OCI-M1 (cell line): ENCODE measurements around the gene RUSC1.

Experiments used
- DNase-seq: peaks from one replicate; lab custom pipeline; 2025; lab: John Stamatoyannopoulos, UW

The RUSC1 gene

DNA sequence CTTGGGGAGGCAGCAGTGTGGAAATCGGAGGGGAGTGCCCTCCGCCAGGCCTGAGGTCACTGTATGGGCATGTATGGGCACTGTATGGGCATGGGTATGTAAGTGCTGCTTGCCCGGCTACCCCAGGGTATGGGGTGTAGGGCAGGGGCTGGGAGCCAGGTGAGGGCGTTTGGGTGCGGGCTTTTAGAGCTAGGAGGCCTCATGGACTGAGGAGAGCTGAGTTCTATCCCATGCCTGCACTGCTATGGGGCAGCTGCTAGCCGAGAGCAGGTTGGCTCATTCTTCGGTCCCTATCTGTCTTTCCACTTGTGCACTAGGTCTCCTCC is 24.8 kb upstream of the RUSC1 start:
- DNase-seq = no peak

DNA sequence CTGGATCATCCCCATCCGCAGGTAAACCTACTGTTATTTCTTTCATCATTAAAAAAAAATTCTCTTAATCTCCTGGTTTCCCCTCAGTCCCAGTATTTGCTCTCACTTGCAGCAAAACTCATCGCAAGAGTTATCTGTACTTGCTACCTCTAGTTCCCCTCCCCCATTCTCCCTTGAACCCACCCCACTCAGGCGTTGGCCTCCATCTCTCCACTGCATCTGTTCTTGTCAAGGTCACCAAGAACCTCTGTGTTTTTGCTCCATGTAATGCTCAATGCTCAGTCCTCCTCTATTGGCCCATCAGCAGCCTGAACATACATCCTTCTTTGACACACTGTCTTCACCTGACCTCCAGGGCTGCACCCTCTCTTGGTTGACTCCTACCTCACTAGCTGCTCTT is 24.0 kb upstream of the RUSC1 start:
- no peak for DNase-seq

DNA sequence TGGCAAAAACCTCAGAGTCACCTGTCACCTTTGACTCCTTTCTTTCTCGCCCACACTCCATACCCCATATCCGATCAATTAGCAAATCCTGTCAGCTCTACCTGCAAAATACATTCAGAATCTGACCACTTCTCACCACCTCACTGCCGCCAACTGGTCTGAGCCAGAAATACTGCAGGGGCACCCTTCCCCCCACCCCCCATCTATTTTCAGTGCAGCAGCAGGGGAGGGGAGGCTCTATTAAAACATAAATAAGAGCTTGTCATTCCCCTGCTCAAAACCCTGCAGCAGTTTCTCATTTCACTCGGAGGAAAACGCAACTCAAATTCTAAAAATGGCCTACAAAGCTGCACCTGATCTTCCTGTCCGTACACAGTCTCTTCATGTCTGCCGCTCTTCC is 23.3 kb upstream of the RUSC1 start:
- no peak for DNase-seq

DNA sequence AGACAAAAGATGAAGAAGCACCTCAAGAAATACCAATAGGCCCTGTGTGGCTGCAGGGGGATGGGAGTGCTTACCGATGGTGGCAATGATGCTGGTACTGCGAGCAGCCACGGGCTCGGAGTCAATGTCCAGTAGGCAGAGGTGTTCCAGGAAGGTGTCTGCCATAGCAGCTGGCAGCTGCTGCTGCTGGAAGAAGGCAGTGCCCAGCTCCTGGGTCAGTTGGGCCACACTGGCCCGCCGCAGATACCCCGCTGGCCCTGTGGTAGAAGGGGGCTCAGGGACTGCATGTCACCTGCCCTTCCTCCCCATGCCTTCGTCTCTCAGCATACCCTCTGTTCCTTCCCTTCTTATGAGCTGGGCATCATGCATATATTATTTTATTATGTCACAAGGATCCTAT is 20.7 kb upstream of the RUSC1 start:
- no peak for DNase-seq

DNA sequence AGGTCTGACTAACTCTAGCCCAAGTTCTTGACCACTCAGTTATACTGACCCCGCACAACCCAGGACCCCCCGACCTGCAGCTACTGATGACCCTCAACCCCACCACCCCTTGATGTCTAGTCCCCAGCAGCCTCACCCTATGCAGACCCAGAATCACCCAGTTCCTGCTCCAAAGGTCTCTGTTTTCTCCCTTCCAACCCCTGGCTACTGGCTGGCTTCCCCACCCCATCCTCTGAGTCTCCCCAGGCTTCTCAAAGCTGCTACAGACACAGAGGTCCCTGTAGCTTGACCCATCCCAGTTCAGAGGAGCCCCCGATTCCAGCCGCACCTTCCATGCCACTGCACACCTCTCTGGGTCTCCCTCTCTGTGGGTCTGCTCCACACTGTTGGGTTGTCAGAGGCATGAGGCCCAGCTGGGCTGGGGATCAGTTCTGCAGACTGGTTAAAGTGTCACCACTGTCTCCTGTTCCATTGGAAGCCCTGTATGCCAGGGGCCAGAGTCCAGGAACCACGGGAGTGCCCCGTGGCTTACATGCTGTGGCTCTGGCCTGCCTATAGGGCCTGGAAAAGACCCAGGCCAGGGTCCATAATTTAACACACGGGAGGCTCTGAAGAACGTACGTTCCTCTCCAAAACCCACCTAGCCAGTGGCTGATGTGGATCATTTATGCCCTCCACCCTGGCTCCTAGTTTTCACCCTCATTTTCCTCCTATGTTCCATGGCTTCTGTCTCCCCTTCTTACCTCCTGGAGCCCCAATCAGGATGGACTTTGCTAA is 20.0 kb upstream of the RUSC1 start:
- no peak for DNase-seq

DNA sequence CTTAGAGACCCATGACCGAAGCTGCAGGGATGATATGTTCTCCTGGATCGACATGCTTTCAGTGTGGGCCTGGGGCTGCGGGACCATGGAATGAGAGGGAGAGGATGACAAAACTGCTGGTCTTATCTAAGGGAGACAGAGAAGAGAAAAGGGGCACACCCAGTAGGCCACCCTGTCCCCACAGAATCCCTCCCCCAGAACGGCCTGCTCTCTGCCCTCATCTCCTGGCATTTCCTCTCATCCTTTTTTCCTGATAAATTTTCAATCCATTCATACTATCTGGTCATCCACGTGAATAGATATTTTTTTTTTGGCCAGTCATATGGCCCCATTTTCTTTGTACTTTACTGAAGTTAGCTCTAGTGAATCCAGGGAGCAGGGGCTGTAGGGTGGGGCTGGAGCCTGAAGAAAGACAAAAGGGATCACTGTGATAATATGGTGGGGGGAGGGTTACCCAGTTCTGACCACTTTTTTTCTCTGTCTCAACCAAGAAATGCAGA is 19.3 kb upstream of the RUSC1 start, which contains the start of gene PKLR:
PKLR (minus strand) TSS at position 97 of the 500 bp plus-strand sequence; CDS start at position 54, 43 bp downstream.
- peak; percentile 53 for DNase-seq

DNA sequence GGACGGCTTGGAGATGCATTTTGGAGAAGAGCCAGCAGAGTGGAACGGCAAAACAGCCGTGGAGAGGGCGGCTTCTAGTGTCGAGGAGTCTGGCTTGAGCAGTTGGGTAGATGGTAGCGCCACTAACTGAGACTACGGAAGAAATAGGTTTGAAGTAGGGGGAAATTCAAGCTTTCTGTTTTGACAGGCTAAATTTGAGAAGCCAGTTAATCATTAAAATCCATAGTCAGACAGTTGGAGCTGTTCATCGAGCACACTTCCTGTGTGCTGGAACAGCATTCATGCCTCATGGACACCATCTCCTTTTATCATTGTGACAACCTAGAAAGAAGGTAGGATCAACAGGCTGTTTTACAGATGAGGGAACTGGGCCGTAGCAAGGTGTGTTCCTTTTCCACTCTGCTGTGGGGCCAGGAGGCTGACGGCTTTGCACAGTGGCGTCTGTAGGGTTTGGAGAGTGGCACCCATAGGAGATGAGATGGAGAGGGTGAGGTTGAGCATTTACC is 16.1 kb upstream of the RUSC1 start:
- no peak for DNase-seq

DNA sequence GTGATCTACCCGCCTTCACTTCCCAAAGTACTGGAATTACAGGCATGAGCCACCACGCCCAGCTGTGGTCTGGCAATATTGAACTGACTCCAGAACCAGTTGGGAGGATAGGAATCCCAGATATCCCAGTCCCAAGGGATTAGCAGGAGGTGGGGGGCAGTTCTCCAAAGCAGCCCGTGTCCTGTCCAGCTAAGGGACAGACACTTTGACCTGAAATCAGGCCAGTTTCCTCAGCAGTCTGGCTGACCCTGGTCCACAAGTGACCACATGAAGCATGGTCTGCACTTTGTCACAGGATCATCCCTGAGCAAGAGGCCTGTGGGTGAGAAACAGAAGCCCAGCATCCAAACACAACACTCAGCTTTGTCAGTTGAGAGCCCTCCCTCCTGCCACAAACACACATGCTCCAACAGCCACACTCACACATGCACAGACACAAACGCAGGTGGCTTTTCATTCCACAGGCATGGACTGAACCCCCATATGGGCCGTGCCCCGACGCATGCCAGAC is 14.8 kb upstream of the RUSC1 start:
- no peak for DNase-seq

DNA sequence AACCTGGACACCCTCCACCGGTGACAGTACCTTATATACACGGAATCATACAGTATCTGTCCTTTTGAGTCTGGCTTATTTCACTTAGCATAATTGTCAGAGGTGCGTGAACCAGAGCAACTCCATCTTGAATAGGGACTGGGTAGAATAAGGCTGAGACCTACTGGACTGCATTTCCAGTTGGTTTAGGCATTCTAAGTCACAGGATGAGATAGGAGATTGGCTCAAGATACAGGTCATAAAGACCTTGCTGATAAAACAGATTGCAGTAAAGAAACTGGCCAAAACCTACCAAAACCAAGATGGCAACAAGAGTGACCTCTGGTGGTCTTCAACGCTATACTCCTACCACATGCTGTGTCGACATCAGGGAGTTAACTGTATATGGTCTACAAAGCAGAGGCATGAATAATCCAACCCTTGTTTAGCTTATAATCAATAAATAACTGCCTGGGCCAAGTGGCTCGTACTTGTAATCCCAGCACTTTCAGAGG is 13.4 kb upstream of the RUSC1 start:
- DNase-seq = peak; percentile 87

DNA sequence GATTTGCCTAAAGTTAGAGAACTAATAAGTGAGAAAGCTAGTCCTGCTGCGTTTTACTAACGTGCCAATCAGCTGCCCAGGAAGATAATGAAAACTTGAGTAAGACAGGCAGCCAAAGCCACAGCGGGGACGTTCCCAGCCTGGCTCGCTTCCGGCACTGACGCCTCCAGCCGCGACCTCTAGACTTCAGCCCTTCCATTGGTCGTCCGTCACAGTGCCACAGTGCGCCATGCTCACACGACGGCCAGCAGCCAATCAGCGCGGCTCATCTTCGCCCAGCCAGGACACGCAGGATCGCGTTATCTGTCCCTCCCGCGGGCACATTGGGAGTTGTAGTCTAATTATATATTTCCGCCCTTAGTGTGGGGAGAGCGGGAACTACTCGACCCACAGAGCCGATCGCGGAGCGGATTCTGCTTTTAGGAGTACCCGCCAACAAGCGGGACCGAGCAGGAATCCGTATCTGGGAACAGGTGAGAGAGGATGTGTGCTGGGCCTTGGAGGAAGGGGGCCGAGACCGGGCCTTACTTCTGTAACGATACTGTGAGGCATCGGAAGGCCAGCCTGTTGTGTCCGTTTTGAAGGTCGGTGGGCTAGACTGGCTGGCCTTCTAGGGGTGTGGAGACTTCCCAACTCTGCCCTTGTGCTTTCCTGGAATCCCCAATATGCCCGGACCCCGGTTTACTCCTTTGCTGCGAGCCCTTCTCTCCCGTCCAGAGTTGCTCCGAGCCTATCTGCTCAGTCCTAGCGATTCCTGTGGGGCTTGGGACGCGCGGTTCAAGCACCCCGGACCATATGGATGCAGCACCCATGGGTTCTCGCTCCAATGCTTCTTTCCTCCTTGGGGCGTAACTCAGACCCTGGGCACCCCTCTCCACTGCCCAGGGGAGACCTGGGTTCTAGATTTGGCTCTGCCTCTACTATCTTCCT is 11.9 kb upstream of the RUSC1 start, which contains the start of gene FDPS:
FDPS (plus strand) TSS at position 374 of the 930 bp plus-strand sequence. CDS start 924 bp downstream, outside the sequence.
- DNase-seq = peak; percentile 100

DNA sequence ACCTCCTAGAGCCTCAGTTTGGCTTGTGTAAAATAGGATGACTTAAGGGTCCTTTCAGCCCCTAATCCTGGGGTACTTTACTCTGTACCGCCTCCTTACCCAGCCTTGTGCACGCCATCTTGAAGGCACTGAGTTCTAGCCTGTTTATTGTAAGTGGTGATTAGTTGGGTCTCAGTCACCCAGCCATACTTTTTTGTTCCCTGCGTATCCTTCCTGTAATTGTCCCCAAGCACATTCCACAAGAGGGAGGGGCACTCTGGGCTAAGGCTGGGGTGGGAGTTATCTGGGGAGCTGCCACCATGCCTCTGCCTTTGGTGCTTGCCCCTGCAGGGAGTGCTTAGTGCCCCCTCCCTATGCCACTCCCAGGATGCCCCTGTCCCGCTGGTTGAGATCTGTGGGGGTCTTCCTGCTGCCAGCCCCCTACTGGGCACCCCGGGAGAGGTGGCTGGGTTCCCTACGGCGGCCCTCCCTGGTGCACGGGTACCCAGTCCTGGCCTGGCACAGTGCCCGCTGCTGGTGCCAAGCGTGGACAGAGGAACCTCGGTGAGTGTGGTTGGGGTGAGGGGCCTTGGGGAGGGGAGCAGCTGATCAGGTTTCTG is 11.2 kb upstream of the RUSC1 start:
- no peak for DNase-seq

DNA sequence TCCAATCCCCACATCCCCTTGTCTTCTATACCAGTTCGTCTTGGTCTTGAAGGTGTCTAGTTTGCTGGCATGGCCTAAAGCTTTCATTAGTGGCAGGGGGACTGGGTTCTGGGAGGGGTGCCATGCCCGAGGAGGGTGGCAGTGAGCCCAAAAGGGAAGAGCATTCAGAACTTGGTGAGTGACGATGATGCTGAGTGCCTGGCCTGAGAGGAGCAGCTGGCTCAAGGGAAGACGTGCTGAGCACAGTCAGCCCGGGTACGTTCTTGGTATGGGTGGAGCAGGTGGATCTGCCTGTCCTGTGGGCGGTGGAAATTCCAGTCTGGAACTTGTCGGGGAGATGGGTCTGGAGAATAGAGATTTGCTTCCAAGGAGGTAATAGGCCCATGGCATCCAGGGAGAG is 7.4 kb upstream of the RUSC1 start:
- DNase-seq = no peak

DNA sequence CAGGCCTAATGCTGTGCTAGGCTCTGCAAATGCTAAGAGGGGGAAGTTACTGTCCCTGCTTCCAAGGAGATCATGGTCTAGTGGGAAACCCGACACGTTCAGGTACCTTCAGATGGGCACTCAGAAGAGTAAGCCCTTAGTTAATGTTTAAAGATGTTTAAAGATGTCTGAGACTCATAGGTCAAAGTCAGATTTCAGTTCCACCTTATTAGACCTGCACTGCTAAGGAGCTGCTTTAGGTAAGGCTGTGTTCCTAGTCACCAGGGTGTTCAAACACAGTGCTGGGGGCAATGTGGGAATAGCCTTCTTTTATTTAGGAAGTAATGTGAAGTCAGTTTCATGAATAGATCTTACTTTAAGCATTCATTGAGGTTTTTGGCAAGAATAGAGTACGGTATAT is 3.8 kb upstream of the RUSC1 start:
- no peak for DNase-seq

DNA sequence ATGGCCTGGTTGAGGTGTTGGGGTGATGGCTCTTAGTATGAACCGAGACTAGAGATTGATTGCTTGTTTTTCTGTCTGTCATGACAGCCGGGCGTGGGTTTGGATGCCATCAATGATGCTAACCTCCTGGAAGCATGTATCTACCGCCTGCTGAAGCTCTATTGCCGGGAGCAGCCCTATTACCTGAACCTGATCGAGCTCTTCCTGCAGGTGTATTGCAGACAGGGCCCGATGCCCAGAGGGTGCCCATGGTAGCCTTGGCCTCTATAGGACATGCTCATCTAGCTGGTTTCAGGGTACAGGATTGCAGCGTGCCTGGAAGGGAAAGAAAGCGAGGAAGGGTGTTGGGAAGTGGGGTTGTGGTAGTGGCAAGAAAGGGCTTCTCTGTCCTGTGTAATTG is 2.6 kb upstream of the RUSC1 start:
- no peak for DNase-seq

DNA sequence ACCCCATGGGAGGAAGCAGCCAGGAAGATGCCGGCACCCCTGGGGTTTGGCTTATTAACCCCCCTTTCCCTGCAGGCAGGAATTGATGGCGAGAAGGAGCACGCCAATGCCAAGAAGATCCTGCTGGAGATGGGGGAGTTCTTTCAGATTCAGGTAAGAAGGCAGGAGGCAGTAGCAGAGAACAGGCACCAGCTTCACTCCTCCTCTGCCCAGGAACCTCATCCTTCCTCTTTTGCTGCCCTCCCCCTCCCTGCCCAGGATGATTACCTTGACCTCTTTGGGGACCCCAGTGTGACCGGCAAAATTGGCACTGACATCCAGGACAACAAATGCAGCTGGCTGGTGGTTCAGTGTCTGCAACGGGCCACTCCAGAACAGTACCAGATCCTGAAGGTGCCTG is 1.2 kb upstream of the RUSC1 start:
- no peak for DNase-seq

DNA sequence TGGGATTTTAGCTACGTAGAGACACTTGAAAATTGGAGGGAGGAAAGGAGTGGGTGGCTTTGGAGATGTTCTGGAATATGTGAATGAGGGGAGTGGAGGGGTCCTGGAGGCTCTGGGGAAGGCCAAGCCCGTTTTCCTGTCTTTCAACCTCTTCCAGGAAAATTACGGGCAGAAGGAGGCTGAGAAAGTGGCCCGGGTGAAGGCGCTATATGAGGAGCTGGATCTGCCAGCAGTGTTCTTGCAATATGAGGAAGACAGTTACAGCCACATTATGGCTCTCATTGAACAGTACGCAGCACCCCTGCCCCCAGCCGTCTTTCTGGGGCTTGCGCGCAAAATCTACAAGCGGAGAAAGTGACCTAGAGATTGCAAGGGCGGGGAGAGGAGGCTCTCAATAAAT is 442 bp upstream of the RUSC1 start:
- DNase-seq = no peak

DNA sequence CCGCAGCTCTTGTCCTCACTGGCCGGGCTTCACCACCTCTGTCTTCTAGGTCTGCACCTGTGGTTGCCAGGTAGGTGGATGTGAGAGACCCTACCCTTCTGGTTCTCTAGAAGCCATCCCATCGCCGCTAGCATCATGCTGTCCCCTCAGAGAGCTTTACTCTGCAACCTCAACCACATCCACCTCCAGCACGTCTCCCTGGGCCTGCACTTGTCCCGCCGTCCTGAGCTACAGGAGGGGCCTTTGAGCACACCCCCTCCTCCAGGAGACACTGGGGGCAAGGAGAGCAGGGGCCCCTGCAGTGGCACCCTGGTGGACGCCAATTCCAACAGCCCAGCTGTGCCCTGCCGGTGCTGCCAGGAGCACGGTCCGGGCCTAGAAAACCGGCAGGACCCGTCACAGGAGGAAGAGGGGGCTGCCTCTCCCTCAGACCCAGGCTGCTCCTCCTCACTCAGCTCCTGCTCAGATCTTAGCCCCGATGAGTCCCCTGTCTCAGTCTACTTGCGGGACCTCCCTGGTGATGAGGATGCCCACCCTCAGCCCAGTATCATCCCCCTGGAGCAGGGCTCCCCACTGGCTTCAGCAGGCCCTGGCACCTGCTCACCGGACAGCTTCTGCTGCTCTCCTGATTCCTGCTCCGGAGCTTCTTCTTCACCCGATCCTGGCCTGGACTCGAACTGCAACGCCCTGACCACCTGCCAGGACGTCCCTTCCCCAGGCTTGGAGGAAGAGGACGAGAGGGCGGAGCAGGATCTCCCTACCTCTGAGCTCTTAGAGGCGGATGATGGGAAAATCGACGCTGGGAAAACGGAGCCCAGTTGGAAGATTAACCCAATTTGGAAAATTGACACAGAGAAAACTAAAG is 1.2 kb downstream of the RUSC1 start:
- no peak for DNase-seq

DNA sequence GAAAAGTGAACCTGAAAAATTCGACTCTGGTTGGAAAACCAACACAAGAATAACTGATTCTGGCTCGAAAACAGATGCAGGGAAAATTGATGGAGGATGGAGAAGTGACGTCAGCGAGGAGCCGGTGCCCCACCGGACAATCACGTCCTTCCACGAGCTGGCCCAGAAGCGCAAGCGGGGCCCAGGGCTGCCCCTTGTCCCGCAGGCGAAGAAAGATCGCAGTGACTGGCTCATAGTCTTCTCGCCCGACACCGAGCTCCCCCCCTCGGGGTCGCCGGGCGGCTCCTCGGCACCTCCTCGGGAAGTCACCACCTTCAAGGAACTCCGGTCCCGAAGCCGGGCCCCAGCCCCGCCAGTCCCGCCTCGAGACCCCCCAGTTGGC is 1.9 kb downstream of the RUSC1 start:
- DNase-seq = peak; percentile 50

DNA sequence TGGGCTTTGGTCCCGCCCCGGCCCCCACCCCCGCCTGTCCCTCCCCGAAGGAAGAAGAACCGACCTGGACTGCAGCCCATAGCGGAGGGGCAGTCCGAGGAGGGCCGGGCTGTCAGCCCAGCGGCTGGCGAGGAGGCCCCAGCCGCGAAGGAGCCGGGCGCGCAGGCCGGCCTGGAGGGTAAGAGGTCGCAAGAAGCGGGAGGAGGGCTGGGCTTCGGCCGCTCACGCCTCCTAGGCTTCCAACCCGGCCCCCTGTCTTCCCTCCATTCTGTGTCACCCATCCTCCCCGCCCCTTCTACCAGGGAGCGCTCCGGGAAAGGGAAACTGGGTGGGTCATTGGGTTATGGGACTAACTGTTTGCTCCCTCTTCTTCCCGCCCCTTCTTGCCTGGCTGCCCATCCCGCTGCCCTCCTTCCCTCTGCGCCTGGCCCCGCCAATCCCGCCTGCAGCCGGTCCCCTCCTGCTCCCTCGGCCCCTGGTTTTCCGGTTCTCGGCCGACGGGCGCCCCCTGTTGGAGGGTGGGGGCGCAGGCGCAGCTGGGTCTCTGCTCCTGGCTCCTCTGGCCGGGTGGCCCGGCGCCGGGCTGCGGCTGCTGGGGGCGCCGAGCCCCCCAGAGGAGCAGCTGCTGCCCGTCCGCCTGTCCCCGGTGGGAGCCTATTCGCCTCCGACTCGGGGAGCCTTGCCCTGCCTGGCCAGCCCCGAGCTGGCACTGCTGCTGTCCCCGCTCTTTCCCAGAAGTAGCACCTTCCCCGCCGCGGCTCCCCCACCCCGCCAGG is 2.4 kb downstream of the RUSC1 start:
- peak; percentile 93 for DNase-seq

DNA sequence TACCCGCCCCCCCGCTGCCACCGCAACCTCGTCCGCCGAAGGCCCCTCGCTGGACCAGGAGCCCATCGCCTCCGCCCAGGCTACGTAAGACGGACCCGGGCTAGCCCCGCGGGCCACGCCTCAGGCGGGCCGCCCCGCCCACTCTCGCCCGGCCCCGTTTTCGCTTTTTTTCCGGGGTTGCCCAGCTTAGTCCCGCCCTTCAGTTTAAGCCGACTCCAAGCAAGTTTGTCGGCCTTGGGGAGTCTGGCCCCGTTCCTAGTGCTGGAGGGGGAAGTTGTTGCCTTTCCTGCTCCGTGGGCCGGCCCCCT is 3.0 kb downstream of the RUSC1 start:
- DNase-seq = peak; percentile 92
